Measurements from ENCODE around the gene PLEKHG7. TPM values are rescaled to one million over a fixed set of nuclear protein-coding genes. Genes with fewer than 3 reads are reported as not detected.

Gene PLEKHG7
- total and polyA plus RNA-seq, 9 of the 15 experiments (the other 6 are each of a cell fraction or from before 2014, with no cell fraction given): 0.03 TPM; not detected in 8

- CTCF ChIA-PET (ENCODE audit: low intra/inter-chr PET ratio): no interaction called here
Measured at GRCh38 chr12:92690601-92691000, 12.2 kb upstream of the PLEKHG7 start.

GRCh38 chr12:92695056-92695455 is 7.7 kb upstream of the PLEKHG7 start:
- intact Hi-C loops (cut with micrococcal nuclease) (no loop called here), in situ Hi-C loops (cut with MboI) (no loop called here)
- Histone ChIP-seq H3K4me1 (replicated peaks in 1 of 2; ENCODE audit: control insufficient read depth in 2 of 2, insufficient read depth in 2 of 2, low read length in 2 of 2) (no peaks in the 10 kb centered on the region), H2AFZ (ENCODE audit: low read depth, low read length) (no peak overlapping the region), H3K27ac (ENCODE audit: extremely low read depth, low read depth, low read length) (no peak overlapping the region), H3K79me2 (ENCODE audit: control insufficient read depth, insufficient read depth, low read length) (no peaks in the 10 kb centered on the region), H3K4me3 (no peak overlapping the region), H4K20me1 (replicated peaks; ENCODE audit: control insufficient read depth, insufficient read depth, low read length) (no peaks in the 10 kb centered on the region), H3K9ac (ENCODE audit: insufficient read depth in 1 of 2, low read depth in 2 of 2, low read length in 2 of 2) (no peak overlapping the region), H3K36me3 (ENCODE audit: control insufficient read depth, insufficient read depth, low read length) (no peaks in the 10 kb centered on the region), H3K4me2 (ENCODE audit: insufficient read depth, low read length) (no peak overlapping the region), H3K9me3 (replicated peaks; ENCODE audit: control insufficient read depth, insufficient read depth, low read depth, low read length) (no peaks in the 10 kb centered on the region), H3K9me1 (ENCODE audit: control insufficient read depth, insufficient read depth, low read length) (no peaks in the 10 kb centered on the region), H3K27me3 (ENCODE audit: control insufficient read depth in 2 of 2, insufficient read depth in 2 of 2, low read length in 2 of 2) (no peaks in the 10 kb centered on the region)
- ChIA-PET CTCF (ENCODE audit: low intra/inter-chr PET ratio) (no interaction called here), POLR2A (no interaction called here)
- WGBS (ENCODE audit: insufficient coverage, low coverage, missing lambda C conversion rate): 2% methylated on average over 5 of the region's 5 CpGs
- DNase-seq (ENCODE audit: extremely low read depth in 1 of 4, low spot score in 3 of 4) (no peak), ATAC-seq (no peak), FAIRE-seq (no peak)
- no TSS peak for BruUV-seq (replicated peaks)
- no peak for TF ChIP-seq DDX20 (tag; IDR thresholded peaks at IDR 0.05; ENCODE audit: low read depth)
- no peak for TF ChIP-seq PTTG1 (tag; IDR thresholded peaks at IDR 0.05; ENCODE audit: low read depth)
- TF ChIP-seq L3MBTL2 (IDR thresholded peaks at IDR 0.05): no peak
- no peak for TF ChIP-seq ETS1 (conservative IDR thresholded peaks at IDR 0.05; ENCODE audit: control insufficient read depth, low read depth, low read length)
- TF ChIP-seq NCOA6 (IDR thresholded peaks at IDR 0.05): no peak
- TF ChIP-seq CGGBP1 (CRISPR knock-in tag; IDR thresholded peaks at IDR 0.05): no peak
- no peak for TF ChIP-seq CBFA2T2 (conservative IDR thresholded peaks at IDR 0.05)
- TF ChIP-seq E2F6 (IDR thresholded peaks at IDR 0.05; ENCODE audit: borderline replicate concordance in 1 of 2, extremely low read depth in 1 of 2, insufficient read depth in 1 of 2, insufficient read length in 1 of 2, low read depth in 1 of 2, low read length in 1 of 2, poor library complexity in 1 of 2, severe bottlenecking in 1 of 2): no peak

More at GRCh38 chr12:92690601-92691000, 12.2 kb upstream of the PLEKHG7 start:
- 0% methylated on average over 1 of the region's 1 CpG for WGBS (ENCODE audit: insufficient coverage, low coverage, missing lambda C conversion rate)
- no peak overlapping the region for H3K4me3 ChIP-seq
- TF ChIP-seq PTBP1 (IDR thresholded peaks at IDR 0.05; ENCODE audit: low read depth, low read length): no peak
- no peak for TF ChIP-seq ZNF778 (CRISPR knock-in tag; IDR thresholded peaks at IDR 0.05)
- no peak for TF ChIP-seq MEF2A (IDR thresholded peaks at IDR 0.05; ENCODE audit: control insufficient read depth, low read depth, low read length)
- TF ChIP-seq ADNP (tag; IDR thresholded peaks at IDR 0.05): no peak
- no peak for TF ChIP-seq SMARCC2 (IDR thresholded peaks at IDR 0.05; ENCODE audit: low read depth)
- no peak for TF ChIP-seq SUPT5H (IDR thresholded peaks at IDR 0.05)
- TF ChIP-seq EGR1 (conservative IDR thresholded peaks at IDR 0.05): no peak
- no peak for TF ChIP-seq NFIC (IDR thresholded peaks at IDR 0.05)
- no peak for TF ChIP-seq MECOM (CRISPR knock-in tag; IDR thresholded peaks at IDR 0.05)
- no peak for TF ChIP-seq MYNN (IDR thresholded peaks at IDR 0.05)
- TF ChIP-seq MYNN (CRISPR knock-in tag; IDR thresholded peaks at IDR 0.05): no peak
- TF ChIP-seq CREB1 (IDR thresholded peaks at IDR 0.05): no peak
- TF ChIP-seq CREB1 (CRISPR knock-in tag; IDR thresholded peaks at IDR 0.05): no peak
- TF ChIP-seq FOSL1 (tag; conservative IDR thresholded peaks at IDR 0.05): no peak
- FAIRE-seq (no peak), DNase-seq (ENCODE audit: extremely low read depth in 1 of 4, low spot score in 3 of 4) (no peak), ATAC-seq (no peak)
- H3K27ac ChIP-seq (ENCODE audit: extremely low read depth, low read depth, low read length): no peak overlapping the region
- intact Hi-C loops (cut with micrococcal nuclease): no loop called here
- no peaks in the 10 kb centered on the region for H3K36me3 ChIP-seq (ENCODE audit: control insufficient read depth, insufficient read depth, low read length)
- BruUV-seq (replicated peaks): no TSS peak
- no peak overlapping the region for H3K4me2 ChIP-seq (ENCODE audit: insufficient read depth, low read length)
- no peaks in the 10 kb centered on the region for H3K9me1 ChIP-seq (ENCODE audit: control insufficient read depth, insufficient read depth, low read length)
- no peak overlapping the region for H3K9ac ChIP-seq (ENCODE audit: insufficient read depth in 1 of 2, low read depth in 2 of 2, low read length in 2 of 2)
- H2AFZ ChIP-seq (ENCODE audit: low read depth, low read length): no peak overlapping the region
- no peaks in the 10 kb centered on the region for H3K9me3 ChIP-seq (replicated peaks; ENCODE audit: control insufficient read depth, insufficient read depth, low read depth, low read length)
- no peaks in the 10 kb centered on the region for H3K27me3 ChIP-seq (ENCODE audit: control insufficient read depth in 2 of 2, insufficient read depth in 2 of 2, low read length in 2 of 2)
- POLR2A ChIA-PET: no interaction called here
- H3K4me1 ChIP-seq (replicated peaks in 1 of 2; ENCODE audit: control insufficient read depth in 2 of 2, insufficient read depth in 2 of 2, low read length in 2 of 2): no peaks in the 10 kb centered on the region
- no peaks in the 10 kb centered on the region for H4K20me1 ChIP-seq (replicated peaks; ENCODE audit: control insufficient read depth, insufficient read depth, low read length)
- in situ Hi-C loops (cut with MboI): no loop called here
- no peaks in the 10 kb centered on the region for H3K79me2 ChIP-seq (ENCODE audit: control insufficient read depth, insufficient read depth, low read length)
